Body of pancreas (tissue), 4 donors: ENCODE measurements around the gene ATIC.

Experiments used
- CTCF ChIP-seq, 7 experiments: fragments of 450-650 bp in 4 of 7; fragments of 200-600 bp in 3 of 7; sonication (generic) in 3 of 7; IDR thresholded peaks; one replicate each; pipeline ENCODE4 v1.5.1; 2016 to 2019; ENCODE audit warnings: antibody characterized with exemption in 7 of 7
- POLR2A ChIP-seq, 3 donors: fragments of 450-650 bp; IDR thresholded peaks; one replicate each; pipeline ENCODE4 v1.6.1; 2016; ENCODE audit warnings: antibody characterized with exemption in 3 of 3, mild to moderate bottlenecking in 2 of 3

GRCh38 chr2:215375467-215375830 lies 63.6 kb downstream of the ATIC start:
- TF ChIP-seq POLR2A (IDR thresholded peaks at IDR 0.05) (no peak), CTCF (IDR thresholded peaks at IDR 0.05) (no peak)
